ENCODE measurements around the gene EPB41L4B. TPM values are rescaled to one million over a fixed set of nuclear protein-coding genes. Genes with fewer than 3 reads are reported as not detected.

EPB41L4B gene
- total RNA-seq, 1 donor from 2014 or later = 3.7 TPM

GRCh38 chr9:109168170-109168569 lies 152.7 kb downstream of the EPB41L4B start:
- TF ChIP-seq CTCF (IDR thresholded peaks at IDR 0.05) = no peak
- Mint-ChIP-seq H3K27me3 (ENCODE audit: low read depth) (peaks cover 5% of the 10 kb centered on the region), H3K27ac (ENCODE audit: unreplicated experiment) (no peak overlapping the region), H3K4me1 (ENCODE audit: low read depth) (peaks cover 3% of the 10 kb centered on the region), H3K36me3 (ENCODE audit: low read depth) (peaks cover 1% of the 10 kb centered on the region), H3K4me3 (ENCODE audit: unreplicated experiment) (no peak overlapping the region), H3K9me3 (ENCODE audit: low read depth) (peaks cover 5% of the 10 kb centered on the region)
- DNase-seq (ENCODE audit: low spot score) = no peak

GRCh38 chr9:109167716-109168115 lies 153.1 kb downstream of the EPB41L4B start:
- DNase-seq (ENCODE audit: low spot score) = peak; percentile 14
- Mint-ChIP-seq H3K27ac (ENCODE audit: unreplicated experiment) (no peak overlapping the region), H3K27me3 (ENCODE audit: low read depth) (peaks cover 5% of the 10 kb centered on the region), H3K36me3 (ENCODE audit: low read depth) (peaks cover 1% of the 10 kb centered on the region), H3K4me3 (ENCODE audit: unreplicated experiment) (peak overlapping the region; percentile 82), H3K9me3 (ENCODE audit: low read depth) (peaks cover 5% of the 10 kb centered on the region), H3K4me1 (ENCODE audit: low read depth) (peaks cover 3% of the 10 kb centered on the region)
- TF ChIP-seq CTCF (IDR thresholded peaks at IDR 0.05) = no peak

- Mint-ChIP-seq H3K9me3 (ENCODE audit: low read depth) (peaks cover 5% of the 10 kb centered on the region), H3K36me3 (ENCODE audit: low read depth) (peaks cover 1% of the 10 kb centered on the region), H3K27me3 (ENCODE audit: low read depth) (peaks cover 5% of the 10 kb centered on the region), H3K27ac (ENCODE audit: unreplicated experiment) (no peak within 1 kb of the TSS), H3K4me3 (ENCODE audit: unreplicated experiment) (peak within 1 kb of the TSS; percentile 82), H3K4me1 (ENCODE audit: low read depth) (peaks cover 3% of the 10 kb centered on the region)
- no peak for TF ChIP-seq CTCF (IDR thresholded peaks at IDR 0.05)
- peak; percentile 76 for DNase-seq (ENCODE audit: low spot score)
Observed at GRCh38 chr9:109166771-109167601, 153.9 kb downstream of the EPB41L4B start, which contains the start of gene FRRS1L. TSS of gene FRRS1L (minus strand) at chr9:109167249. CDS start at chr9:109167138, 111 bp downstream.

GRCh38 chr9:109166171-109166770 lies 154.6 kb downstream of the EPB41L4B start:
- H3K9me3 Mint-ChIP-seq (ENCODE audit: low read depth) = peaks cover 5% of the 10 kb centered on the region
- peak overlapping the region; percentile 53 for H3K4me3 Mint-ChIP-seq (ENCODE audit: unreplicated experiment)
- H3K36me3 Mint-ChIP-seq (ENCODE audit: low read depth) = peaks cover 1% of the 10 kb centered on the region
- no peak for TF ChIP-seq CTCF (IDR thresholded peaks at IDR 0.05)
- peaks cover 5% of the 10 kb centered on the region for H3K27me3 Mint-ChIP-seq (ENCODE audit: low read depth)
- peaks cover 3% of the 10 kb centered on the region for H3K4me1 Mint-ChIP-seq (ENCODE audit: low read depth)
- DNase-seq (ENCODE audit: low spot score) = peak; percentile 28
- no peak overlapping the region for H3K27ac Mint-ChIP-seq (ENCODE audit: unreplicated experiment)

GRCh38 chr9:109164042-109164441 lies 156.8 kb downstream of the EPB41L4B start:
- Mint-ChIP-seq H3K9me3 (ENCODE audit: low read depth) (peaks cover 5% of the 10 kb centered on the region), H3K4me3 (ENCODE audit: unreplicated experiment) (no peak overlapping the region), H3K27ac (ENCODE audit: unreplicated experiment) (no peak overlapping the region), H3K4me1 (ENCODE audit: low read depth) (peaks cover 3% of the 10 kb centered on the region), H3K27me3 (ENCODE audit: low read depth) (peaks cover 5% of the 10 kb centered on the region), H3K36me3 (ENCODE audit: low read depth) (peaks cover 1% of the 10 kb centered on the region)
- TF ChIP-seq CTCF (IDR thresholded peaks at IDR 0.05) = no peak
- no peak for DNase-seq (ENCODE audit: low spot score)

Data from chondrocyte (in vitro differentiated cells).